Small intestine (tissue), 7 donors: ENCODE data around the gene PIK3R3. TPM values are rescaled to one million over a fixed set of nuclear protein-coding genes. Genes with fewer than 3 reads are reported as not detected.

Source experiments
- DNase-seq, 2 donors: peaks; one replicate each; pipeline versions ENCODE4 v3.0.0 to v3.0.0-alpha.2; 2013
- FAIRE-seq: peaks from 2 replicates; lab custom pipeline; 2012; peaks lifted over from hg19 to GRCh38; lab: Jason Lieb, UNC
- H3K27ac ChIP-seq, 3 donors: one replicate each; pipeline ENCODE4 v1.5.1; 2013; ENCODE audit warnings: low read length in 2 of 3, mild to moderate bottlenecking in 2 of 3, control low read depth in 1 of 3, inconsistent platforms in 1 of 3, low read depth in 1 of 3, moderate library complexity in 1 of 3
- H3K27me3 ChIP-seq, 3 donors: one replicate each; pipeline ENCODE4 v1.6.1; 2013; ENCODE audit warnings: low read length in 3 of 3, inconsistent platforms in 1 of 3; ENCODE audit not compliant: control insufficient read depth in 3 of 3, insufficient read depth in 3 of 3
- H3K36me3 ChIP-seq, 3 donors: one replicate each; pipeline ENCODE4 v1.6.1; 2013; ENCODE audit warnings: low read length in 3 of 3, inconsistent platforms in 1 of 3, low read depth in 1 of 3, mild to moderate bottlenecking in 1 of 3, moderate library complexity in 1 of 3; ENCODE audit not compliant: control insufficient read depth in 3 of 3, insufficient read depth in 2 of 3
- H3K4me1 ChIP-seq, 3 donors: one replicate each; pipeline ENCODE4 v1.6.1; 2013; ENCODE audit warnings: low read length in 2 of 3, inconsistent platforms in 1 of 3, low read depth in 1 of 3, mild to moderate bottlenecking in 1 of 3, moderate library complexity in 1 of 3; ENCODE audit not compliant: control insufficient read depth in 3 of 3, insufficient read depth in 2 of 3
- H3K4me3 ChIP-seq, 3 donors: one replicate each; pipeline ENCODE4 v1.5.1; 2013; ENCODE audit warnings: low read length in 3 of 3, control low read depth in 1 of 3, inconsistent platforms in 1 of 3, low read depth in 1 of 3, mild to moderate bottlenecking in 1 of 3, moderate library complexity in 1 of 3
- H3K9me3 ChIP-seq, 2 donors: one replicate each; pipeline ENCODE4 v1.6.1; 2013; ENCODE audit warnings: low read depth in 1 of 2, low read length in 1 of 2; ENCODE audit not compliant: control insufficient read depth in 2 of 2, insufficient read depth in 1 of 2
- WGBS, 3 donors: extraction: QIAGEN DNeasy Blood & Tissue Kit; methylation state at CpG; one replicate each; pipeline ENCODE4 v1.1.7; 2013; 5-methylcytosine and 5-hydroxymethylcytosine counted together
- polyA plus RNA-seq, 4 donors: library from polyadenylated mRNA; stranded (reverse) in 3 of 4; unstranded in 1 of 4; fragments of 200-250 nt in 3 of 4; fragments of 120-200 nt in 1 of 4; gene quantifications; one replicate each; pipeline versions ENCODE4 v1.2.1 to v1.2.3, GENCODE V29; 2013
- donor health status: healthy with polysubstance abuse.
- donor health status: control.
- donor health status: control.
- donor health status: Bipolar disorder and iron deficiency.
- donor health status: healthy.

PIK3R3 gene
- polyA plus RNA-seq, 4 donors: 1.6 to 13.5 (median 3.6) TPM

GRCh38 chr1:46013581-46013980 is 118.8 kb downstream of the PIK3R3 start:
- H3K27ac ChIP-seq: no peak overlapping the region
- 97 to 98% (median 97%) methylated on average over 3 of the region's 3 CpGs for WGBS, 3 donors
- H3K4me1 ChIP-seq: no peaks in the 10 kb centered on the region
- H3K36me3 ChIP-seq: peaks cover 3 to 33% (median 14%) of the 10 kb centered on the region in 3 donors
- no peak overlapping the region for H3K4me3 ChIP-seq
- H3K27me3 ChIP-seq: no peaks in the 10 kb centered on the region
- no peaks in the 10 kb centered on the region for H3K9me3 ChIP-seq
- DNase-seq: no peak
- peak; percentile 5 for FAIRE-seq

- Histone ChIP-seq H3K4me3 (no peak overlapping the region), H3K36me3 (peaks cover 11 to 39% (median 19%) of the 10 kb centered on the region in 3 donors), H3K9me3 (no peaks in the 10 kb centered on the region), H3K27ac (no peak overlapping the region), H3K4me1 (no peaks in the 10 kb centered on the region), H3K27me3 (no peaks in the 10 kb centered on the region)
- WGBS, 3 donors: 76 to 93% (median 84%) methylated on average over 1 of the region's 1 CpG
- DNase-seq (no peak), FAIRE-seq (no peak)
These were observed 120.2 kb downstream of the PIK3R3 start for GRCh38 chr1:46012236-46012635.

DNA sequence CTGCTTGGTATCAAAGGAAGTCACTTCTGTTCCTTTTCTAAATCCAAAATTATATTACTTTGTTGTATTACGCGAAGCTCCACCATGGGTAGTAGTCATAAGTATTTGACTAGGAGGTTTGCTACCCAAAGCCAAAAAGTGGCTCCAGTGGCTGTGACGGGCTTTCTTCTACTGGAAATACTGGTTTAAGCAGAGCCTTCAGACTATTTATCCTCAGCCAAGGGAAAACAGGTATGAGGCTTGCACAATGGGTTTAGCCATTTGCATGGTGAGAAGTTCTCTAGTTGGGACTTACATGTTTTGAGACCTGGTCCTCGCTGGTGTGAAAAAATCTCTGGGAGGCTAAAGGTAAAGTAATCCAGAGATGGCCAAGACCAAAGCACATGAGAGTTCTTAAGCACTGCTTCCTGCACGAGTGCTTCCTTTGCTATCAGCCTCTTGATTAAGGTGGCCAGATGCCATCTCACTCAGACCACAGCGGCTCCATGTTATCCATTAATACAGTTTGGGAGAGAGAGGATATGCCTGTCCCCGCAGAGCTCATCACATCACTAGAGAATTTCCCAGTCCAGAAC is 121.2 kb downstream of the PIK3R3 start:
- DNase-seq: no peak
- H3K4me1 ChIP-seq: no peaks in the 10 kb centered on the region
- no peak overlapping the region for H3K4me3 ChIP-seq
- H3K27me3 ChIP-seq: no peaks in the 10 kb centered on the region
- no peak overlapping the region for H3K27ac ChIP-seq
- peaks cover 14 to 46% (median 25%) of the 10 kb centered on the region in 3 donors for H3K36me3 ChIP-seq
- FAIRE-seq: no peak
- WGBS, 3 donors: 89 to 91% (median 90%) methylated on average over 7 of the region's 7 CpGs
- H3K9me3 ChIP-seq: no peaks in the 10 kb centered on the region

- no peak overlapping the region for H3K4me3 ChIP-seq
These were observed 121.8 kb downstream of the PIK3R3 start for GRCh38 chr1:46010611-46011010.

DNA sequence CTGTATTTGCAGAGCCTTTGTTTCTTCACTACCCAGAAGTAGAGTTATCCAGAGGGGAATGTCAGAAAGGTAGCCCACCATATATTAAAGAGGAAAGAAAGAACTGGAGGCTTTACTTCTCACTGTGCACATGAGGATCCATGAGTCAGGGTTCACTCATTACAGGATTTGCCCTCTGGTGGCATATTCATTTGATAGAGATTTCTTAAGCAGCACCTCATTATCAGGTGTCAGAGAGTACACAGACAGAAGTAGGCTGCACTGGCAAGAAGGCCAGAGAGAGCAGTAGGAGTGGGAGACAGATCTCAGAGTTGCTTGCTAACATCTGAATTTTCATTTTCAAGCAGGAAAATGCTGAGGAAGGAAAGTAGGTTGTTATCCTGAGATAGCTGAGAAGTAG is 123.8 kb downstream of the PIK3R3 start:
- H3K36me3 ChIP-seq: peaks cover 14 to 60% (median 26%) of the 10 kb centered on the region in 3 donors
- no peaks in the 10 kb centered on the region for H3K27me3 ChIP-seq
- DNase-seq: peak in 1 of 2 donors; percentile 25
- H3K27ac ChIP-seq: no peak overlapping the region
- H3K9me3 ChIP-seq: no peaks in the 10 kb centered on the region
- FAIRE-seq: no peak
- no peaks in the 10 kb centered on the region for H3K4me1 ChIP-seq
- no peak overlapping the region for H3K4me3 ChIP-seq

More at GRCh38 chr1:46010611-46011010, 121.8 kb downstream of the PIK3R3 start:
- Histone ChIP-seq H3K4me1 (no peaks in the 10 kb centered on the region), H3K27ac (no peak overlapping the region), H3K36me3 (peaks cover 14 to 52% (median 26%) of the 10 kb centered on the region in 3 donors), H3K27me3 (no peaks in the 10 kb centered on the region), H3K9me3 (no peaks in the 10 kb centered on the region)
- FAIRE-seq (no peak), DNase-seq (no peak)
- WGBS, 3 donors: 95 to 98% (median 95%) methylated on average over 6 of the region's 6 CpGs

DNA sequence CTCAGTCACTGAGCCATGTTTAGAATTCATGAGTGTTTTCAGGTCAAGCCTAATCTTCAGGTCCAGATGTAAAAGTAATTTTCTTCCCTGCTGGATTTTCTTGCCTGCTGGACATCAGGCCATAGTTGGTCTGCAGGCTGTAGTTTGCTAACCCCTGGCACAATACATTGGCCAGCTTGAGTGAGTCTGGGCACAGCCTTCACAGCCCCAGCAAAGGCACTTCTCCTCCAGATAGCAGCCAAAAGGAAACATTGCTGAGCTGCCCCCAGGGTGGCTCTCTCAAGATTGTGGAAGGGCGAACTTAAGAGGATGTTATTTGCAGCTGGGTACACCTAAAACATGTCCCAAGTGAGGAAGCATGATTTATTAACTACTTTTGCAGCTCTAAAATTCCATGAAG is 126.8 kb downstream of the PIK3R3 start:
- H3K4me3 ChIP-seq: no peak overlapping the region
- no peaks in the 10 kb centered on the region for H3K4me1 ChIP-seq
- DNase-seq (no peak), FAIRE-seq (no peak)
- peaks cover 14 to 54% (median 26%) of the 10 kb centered on the region in 3 donors for H3K36me3 ChIP-seq
- H3K9me3 ChIP-seq: no peaks in the 10 kb centered on the region
- no peak overlapping the region for H3K27ac ChIP-seq
- no peaks in the 10 kb centered on the region for H3K27me3 ChIP-seq
- 91 to 94% (median 92%) methylated on average over 1 of the region's 1 CpG for WGBS, 3 donors

DNA sequence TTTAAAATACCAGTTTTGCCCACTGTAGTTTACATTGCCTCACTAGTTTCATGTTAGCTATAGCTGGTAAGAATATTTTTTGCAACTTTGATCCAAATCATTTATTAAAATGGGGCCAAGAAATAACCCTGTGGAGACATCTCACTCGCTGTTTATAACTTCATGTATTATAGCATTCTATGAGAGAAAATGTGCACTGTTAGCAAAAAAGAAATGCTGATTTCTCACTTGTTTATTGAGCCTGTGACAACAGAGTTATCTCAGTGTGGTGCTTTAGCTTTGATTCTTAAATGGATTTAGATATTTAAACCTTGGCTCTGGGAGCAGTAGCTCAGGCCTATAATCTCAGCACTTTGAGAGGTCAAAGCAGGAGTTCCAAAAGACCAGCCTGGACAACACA is 127.9 kb downstream of the PIK3R3 start:
- WGBS, 3 donors: 93 to 100% (median 97%) methylated on average over 1 of the region's 1 CpG
- Histone ChIP-seq H3K27me3 (no peaks in the 10 kb centered on the region), H3K4me1 (no peaks in the 10 kb centered on the region), H3K4me3 (no peak overlapping the region), H3K9me3 (no peaks in the 10 kb centered on the region), H3K36me3 (peaks cover 14 to 51% (median 18%) of the 10 kb centered on the region in 3 donors), H3K27ac (no peak overlapping the region)
- FAIRE-seq (no peak), DNase-seq (no peak)

- Histone ChIP-seq H3K9me3 (no peaks in the 10 kb centered on the region), H3K4me3 (no peak overlapping the region), H3K27ac (no peak overlapping the region), H3K4me1 (no peaks in the 10 kb centered on the region), H3K27me3 (no peaks in the 10 kb centered on the region), H3K36me3 (peaks cover 8 to 41% (median 10%) of the 10 kb centered on the region in 3 donors)
- FAIRE-seq (no peak), DNase-seq (no peak)
- WGBS, 3 donors: 84 to 90% (median 86%) methylated on average over 5 of the region's 5 CpGs
These were observed 129.1 kb downstream of the PIK3R3 start for GRCh38 chr1:46003315-46003714.
